GM15510 (cell line): ENCODE data around the gene ZNF335.

ENCODE experiments used
- POLR2A ChIP-seq: IDR thresholded peaks from 3 replicates; pipeline ENCODE4 v1.6.1; 2011; ENCODE audit warnings: borderline replicate concordance; ENCODE audit not compliant: insufficient read length; ENCODE audit errors: extremely low read depth

Gene ZNF335

DNA sequence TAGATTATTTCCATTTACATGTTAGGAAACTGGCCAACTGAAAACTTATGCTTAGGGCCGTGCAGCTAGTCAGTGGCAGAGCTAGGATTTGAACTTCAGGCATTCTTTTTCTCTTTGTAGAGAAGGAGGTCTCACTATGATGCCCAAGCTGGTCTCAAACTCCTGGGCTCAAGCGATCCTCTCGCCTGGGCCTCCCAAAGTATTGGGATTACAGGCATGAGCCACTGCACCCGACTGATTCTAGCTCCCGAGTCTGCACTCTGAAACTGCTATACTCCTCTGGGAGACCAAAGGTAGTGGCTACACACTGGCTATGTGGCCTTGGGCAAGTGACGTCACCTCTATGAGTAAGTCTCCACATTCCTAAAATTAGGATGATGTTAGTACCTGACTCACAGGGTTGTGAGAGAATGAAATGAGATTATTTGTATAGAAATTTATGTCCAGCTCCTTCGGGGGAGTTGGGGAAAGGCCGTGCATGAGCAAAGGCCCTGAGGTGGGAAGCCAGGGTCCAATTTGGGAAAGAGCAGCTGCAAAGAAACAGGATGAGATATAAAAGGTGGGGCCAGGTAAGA lies 66.4 kb downstream of the ZNF335 start:
- TF ChIP-seq POLR2A, result no peak

DNA sequence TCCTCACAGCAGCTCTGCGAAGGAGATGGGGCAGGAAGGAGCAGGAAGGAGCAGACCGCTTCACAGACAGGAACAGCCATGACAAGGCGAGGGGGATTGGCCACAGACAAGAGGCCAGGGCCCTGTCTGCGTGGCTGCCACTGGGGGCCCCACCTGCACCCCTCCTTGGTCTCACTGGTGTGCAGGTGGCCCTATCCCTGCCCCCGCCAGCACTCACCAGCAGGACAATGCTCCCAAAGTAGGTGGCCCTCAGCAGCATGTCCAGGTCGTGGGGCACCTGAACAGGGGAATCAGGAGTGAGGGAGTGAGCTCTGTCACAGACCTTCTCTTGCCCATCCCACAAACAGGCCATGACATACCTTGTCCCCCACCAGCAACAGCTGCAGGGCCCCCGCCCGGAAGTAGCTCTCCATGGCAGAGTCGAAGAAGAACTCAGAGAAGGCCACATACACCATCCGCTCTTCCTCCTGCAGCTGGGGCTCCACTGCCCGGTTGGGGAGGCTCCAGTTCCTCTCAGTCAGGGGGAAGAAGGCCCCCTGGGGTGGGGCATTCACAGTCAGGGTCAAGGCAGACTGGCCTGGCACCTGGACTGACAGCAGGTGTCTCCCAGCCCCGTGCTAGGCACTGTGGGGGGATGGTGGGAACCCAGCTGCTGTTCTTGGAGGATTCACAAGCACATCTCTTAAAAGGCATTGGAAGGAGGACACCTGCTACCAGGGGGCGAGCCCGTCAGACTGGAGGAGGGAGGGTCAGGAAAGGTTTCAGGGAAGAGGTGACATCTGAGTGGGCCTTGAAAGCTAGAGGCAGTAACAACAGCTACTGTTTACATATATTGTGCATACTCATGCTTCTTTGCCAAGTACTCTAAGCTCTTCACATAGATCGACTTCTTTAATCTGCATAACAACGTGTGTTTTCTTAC lies 67.2 kb downstream of the ZNF335 start:
- TF ChIP-seq POLR2A, result no peak

DNA sequence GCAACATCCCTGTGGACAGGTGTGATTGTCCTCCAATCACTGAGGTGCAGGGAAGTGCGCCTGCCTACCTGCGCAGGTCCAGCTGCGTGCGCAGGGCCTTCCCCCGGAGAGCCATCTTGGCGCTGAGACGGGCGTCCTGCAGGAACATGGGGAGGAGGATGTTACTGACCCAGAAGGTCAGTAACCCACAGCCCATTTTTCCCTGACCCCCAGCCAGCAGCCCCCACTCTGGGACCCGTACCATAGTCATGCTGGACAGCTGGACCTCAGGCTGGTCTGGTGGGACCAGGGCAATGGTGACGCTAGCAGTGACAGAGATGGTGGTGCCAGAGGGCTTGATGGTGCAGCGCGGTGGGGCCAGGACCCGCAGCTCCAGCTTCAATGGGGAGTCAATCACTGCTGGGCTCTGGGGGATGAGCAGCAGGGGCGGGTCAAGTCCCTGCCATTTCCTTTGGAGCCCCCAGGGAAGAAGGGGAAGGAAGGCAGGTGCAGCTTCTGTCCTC lies 69.8 kb downstream of the ZNF335 start:
- TF ChIP-seq POLR2A, result no peak

DNA sequence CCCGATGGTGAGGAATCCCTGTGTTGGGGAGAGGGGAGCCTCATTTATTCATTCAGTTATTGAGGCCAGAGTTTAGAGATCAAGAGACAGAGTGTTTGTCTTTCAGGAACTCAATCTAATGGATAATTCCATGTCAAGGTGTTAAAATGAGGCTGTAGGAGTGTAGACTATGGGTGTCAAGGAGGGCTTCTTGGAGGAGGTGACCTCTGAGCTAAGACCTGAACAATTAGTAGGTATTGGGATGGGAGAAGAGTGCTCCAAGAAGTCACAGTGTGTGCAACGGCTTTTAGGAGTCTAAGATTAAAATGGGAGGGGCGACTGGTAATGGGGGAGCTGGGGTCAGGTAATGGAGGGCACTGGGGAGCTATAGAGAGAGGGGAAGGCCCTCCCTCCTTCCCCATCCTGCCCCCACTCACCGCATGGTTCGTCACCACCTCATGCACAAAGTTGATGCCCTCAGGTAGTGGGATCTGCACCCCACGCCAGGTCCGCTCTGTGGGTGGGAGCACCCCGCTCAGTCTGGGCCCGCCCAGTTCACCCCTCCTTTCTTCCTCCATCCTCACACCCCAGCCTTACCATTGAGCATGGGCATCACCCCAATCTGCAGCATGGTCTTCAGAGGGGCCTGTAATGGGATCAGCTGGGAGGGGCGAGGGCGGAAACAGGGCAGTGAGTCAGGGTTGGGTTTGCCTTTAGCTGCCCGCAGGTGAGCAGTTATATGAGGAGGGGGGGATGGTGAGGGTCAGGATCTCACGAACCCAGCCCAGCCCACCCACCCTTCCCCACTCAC lies 72.8 kb downstream of the ZNF335 start:
- no peak for TF ChIP-seq POLR2A
